GM19438 (cell line): ENCODE measurements around the gene PCDHGB1.
"Not testable (repeated sequence)": the region's sequence is repeated elsewhere in the genome, so short reads cannot be mapped to it uniquely, and the experiment has no call there.

ENCODE experiments used
- ATAC-seq: cut with Tn5 transposase; IDR thresholded peaks from one replicate; pipeline ENCODE4 v1.9.1; 2021; ENCODE audit warnings: low read depth; ENCODE audit not compliant: unreplicated experiment

Gene PCDHGB1

GRCh38 chr5:141349917-141350619 is at the start of gene PCDHGB1:
PCDHGB1 (plus strand) TSS chr5:141350099; CDS start chr5:141350261, 162 bp downstream.
- ATAC-seq: peak; percentile 95

GRCh38 chr5:141303756-141304155 is 46.1 kb upstream of the PCDHGB1 start, which contains the start of gene SLC25A2:
SLC25A2 (minus strand) TSS chr5:141304049; CDS start chr5:141303865, 184 bp downstream.
- no peak for ATAC-seq

GRCh38 chr5:141306630-141307029 is 43.3 kb upstream of the PCDHGB1 start:
- ATAC-seq: no peak

GRCh38 chr5:141313711-141314110 is 36.2 kb upstream of the PCDHGB1 start:
- ATAC-seq: no peak

GRCh38 chr5:141316963-141317362 is 32.9 kb upstream of the PCDHGB1 start:
- not testable (repeated sequence) for ATAC-seq

- ATAC-seq: no peak
Measured at GRCh38 chr5:141319202-141319601, 30.7 kb upstream of the PCDHGB1 start.

GRCh38 chr5:141319699-141320098 is 30.2 kb upstream of the PCDHGB1 start:
- ATAC-seq: no peak

GRCh38 chr5:141320225-141321169 is 29.4 kb upstream of the PCDHGB1 start, which contains the start of gene TAF7:
TAF7 (minus strand) TSS chr5:141320784; CDS start chr5:141320044, 740 bp downstream.
- ATAC-seq: peak; percentile 93

- no peak for ATAC-seq
Measured at GRCh38 chr5:141322261-141322660, 27.6 kb upstream of the PCDHGB1 start.

- no peak for ATAC-seq
Measured at GRCh38 chr5:141326088-141326854, 23.6 kb upstream of the PCDHGB1 start.

GRCh38 chr5:141328231-141328630 is 21.7 kb upstream of the PCDHGB1 start:
- ATAC-seq: no peak

- peak; percentile 74 for ATAC-seq
Measured at GRCh38 chr5:141330299-141331080, 19.4 kb upstream of the PCDHGB1 start, which contains the start of gene PCDHGA1. PCDHGA1 (plus strand) TSS chr5:141330514.

- ATAC-seq: not testable (repeated sequence)
Measured at GRCh38 chr5:141332571-141332970, 17.3 kb upstream of the PCDHGB1 start.

GRCh38 chr5:141338538-141339306 is 11.2 kb upstream of the PCDHGB1 start, which contains the start of gene PCDHGA2:
PCDHGA2 (plus strand) TSS chr5:141338760.
- no peak for ATAC-seq

GRCh38 chr5:141340781-141341354 is 9.0 kb upstream of the PCDHGB1 start:
- ATAC-seq: not testable (repeated sequence)

- no peak for ATAC-seq
Measured at GRCh38 chr5:141342773-141343172, 7.1 kb upstream of the PCDHGB1 start.

- no peak for ATAC-seq
Measured at GRCh38 chr5:141343242-141343952, 6.5 kb upstream of the PCDHGB1 start, which contains the start of gene PCDHGA3. PCDHGA3 (plus strand) TSS chr5:141343829; CDS start chr5:141344034, 205 bp downstream.
